GM18505 (cell line): ENCODE measurements around the gene FAAH2.
A peak's percentile ranks its signal among the peaks of the same experiment; 100 is the strongest.
"Not testable (repeated sequence)": the region's sequence is repeated elsewhere in the genome, so short reads cannot be mapped to it uniquely, and the experiment has no call there.

Experiments
- ATAC-seq: cut with Tn5 transposase; IDR thresholded peaks from one replicate; pipeline ENCODE4 v1.9.1; 2021; ENCODE audit not compliant: unreplicated experiment
- POLR2A ChIP-seq: IDR thresholded peaks from 4 replicates; pipeline ENCODE4 v1.6.1; 2011; ENCODE audit warnings: borderline replicate concordance; ENCODE audit not compliant: insufficient read depth, insufficient read length; ENCODE audit errors: extremely low read depth

FAAH2 gene, protein sequence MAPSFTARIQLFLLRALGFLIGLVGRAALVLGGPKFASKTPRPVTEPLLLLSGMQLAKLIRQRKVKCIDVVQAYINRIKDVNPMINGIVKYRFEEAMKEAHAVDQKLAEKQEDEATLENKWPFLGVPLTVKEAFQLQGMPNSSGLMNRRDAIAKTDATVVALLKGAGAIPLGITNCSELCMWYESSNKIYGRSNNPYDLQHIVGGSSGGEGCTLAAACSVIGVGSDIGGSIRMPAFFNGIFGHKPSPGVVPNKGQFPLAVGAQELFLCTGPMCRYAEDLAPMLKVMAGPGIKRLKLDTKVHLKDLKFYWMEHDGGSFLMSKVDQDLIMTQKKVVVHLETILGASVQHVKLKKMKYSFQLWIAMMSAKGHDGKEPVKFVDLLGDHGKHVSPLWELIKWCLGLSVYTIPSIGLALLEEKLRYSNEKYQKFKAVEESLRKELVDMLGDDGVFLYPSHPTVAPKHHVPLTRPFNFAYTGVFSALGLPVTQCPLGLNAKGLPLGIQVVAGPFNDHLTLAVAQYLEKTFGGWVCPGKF

DNA sequence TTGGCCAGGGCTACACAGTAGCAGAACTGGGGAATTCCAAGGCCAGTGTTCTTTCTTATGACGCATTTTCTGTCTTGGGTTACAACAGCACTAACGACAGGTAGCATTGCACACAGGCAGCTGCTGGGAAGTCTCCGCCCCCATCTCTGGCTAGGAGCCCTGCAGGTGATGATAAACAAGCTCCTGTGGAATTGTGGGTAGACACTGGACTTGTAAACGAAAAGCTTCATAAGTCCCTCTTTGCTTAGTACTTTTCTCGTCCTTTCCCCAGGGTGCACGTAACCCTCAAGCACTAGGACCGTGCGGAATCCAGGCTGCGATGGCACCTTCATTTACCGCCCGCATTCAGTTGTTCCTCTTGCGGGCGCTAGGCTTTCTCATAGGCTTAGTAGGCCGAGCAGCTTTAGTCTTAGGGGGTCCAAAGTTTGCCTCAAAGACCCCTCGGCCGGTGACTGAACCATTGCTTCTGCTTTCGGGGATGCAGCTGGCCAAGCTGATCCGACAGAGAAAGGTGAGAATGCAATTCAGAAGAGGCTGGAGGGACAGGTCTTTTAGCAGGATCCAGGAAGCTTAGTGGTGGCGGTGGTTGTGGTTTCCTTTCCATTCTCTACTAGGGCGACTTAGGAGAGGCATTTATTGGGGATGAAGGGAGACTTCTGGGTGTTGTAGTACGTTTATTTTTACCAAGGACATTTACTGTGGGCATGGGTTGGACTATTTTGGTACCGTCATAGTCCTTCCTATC is at the start of gene FAAH2:
Gene FAAH2, plus strand, starts transcription at position 200 of the 745 bp plus-strand sequence. Its CDS starts 120 bp downstream, at position 320.
- no peak for TF ChIP-seq POLR2A
- ATAC-seq = peak; percentile 92

DNA sequence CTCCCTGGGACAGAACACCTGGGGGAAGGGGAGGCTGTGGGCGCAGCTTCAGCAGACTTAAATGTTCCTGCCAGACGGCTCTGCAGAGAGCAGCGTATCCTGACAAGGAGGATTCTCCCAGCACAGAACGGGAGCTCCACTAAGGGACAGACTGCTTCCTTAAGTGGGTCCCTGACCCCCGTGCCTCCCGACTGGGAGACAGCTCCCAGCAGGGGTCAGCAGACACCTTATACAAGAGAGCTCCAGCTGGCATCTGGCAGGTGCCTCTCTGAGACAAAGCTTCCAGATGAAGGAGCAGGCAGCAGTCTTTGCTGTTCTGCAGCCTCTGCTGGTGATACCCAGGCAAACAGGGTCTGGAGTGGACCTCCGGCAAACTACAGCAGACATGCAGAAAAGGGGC is 44.5 kb upstream of the FAAH2 start:
- ATAC-seq = no peak
- TF ChIP-seq POLR2A = no peak

DNA sequence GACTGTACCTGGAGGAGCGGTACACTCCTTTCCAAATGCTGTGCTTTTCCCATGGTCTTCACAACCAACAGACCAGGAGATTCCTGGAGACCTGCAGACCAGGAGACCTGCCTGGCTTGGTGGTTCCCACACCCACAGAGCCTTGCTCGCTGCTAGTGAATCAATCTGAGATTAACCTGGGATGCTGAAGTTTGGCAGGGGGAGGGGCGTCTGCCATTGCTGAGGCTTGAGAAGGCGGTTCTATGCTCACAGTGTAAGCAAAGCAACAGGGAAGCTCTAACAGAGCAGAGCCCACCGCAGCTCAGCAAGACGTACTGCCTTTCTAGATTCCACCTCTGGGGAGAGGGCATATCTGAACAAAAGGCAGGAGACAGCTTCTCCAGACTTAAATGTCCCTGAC is 34.5 kb upstream of the FAAH2 start:
- no peak for ATAC-seq
- no peak for TF ChIP-seq POLR2A

DNA sequence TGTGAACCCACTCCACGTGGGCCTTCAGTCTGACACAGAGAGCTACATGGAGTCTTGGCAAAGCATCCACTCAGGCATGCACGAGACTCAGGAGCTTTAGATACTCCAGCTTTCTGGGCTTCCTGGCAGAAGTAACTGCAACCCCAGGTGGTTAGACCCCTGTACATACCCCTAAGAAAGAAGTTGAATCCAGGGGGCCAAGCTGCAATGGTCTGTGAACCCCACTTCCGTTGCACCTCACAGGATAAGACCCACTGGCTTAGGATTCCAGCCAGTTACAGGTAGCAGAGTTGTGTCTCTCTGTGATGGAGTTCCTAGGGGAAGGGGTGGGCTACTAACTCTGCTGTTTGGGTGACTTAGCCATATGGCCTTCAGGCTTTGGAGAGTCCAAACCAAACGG is 21.4 kb upstream of the FAAH2 start:
- TF ChIP-seq POLR2A = no peak
- ATAC-seq = no peak

DNA sequence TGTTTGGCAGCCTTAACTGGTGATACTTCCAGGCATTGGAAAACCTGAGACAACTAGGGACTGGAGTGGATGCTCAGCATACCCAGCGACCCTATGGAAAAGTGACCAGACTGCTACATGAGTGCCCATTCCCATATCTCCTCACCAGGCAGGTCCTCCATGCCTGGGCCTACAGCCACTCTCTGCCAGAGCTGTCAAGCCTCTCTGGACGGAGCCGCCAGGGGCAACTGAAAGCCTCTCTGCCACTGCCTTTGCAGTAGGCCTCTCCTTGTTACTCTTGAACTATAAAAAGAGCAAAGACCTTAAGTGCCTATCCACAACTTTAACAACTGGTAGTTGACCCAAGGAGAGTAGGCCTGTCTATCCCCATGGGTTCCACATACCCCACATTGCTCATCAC is 20.2 kb upstream of the FAAH2 start:
- ATAC-seq = no peak
- TF ChIP-seq POLR2A = no peak

DNA sequence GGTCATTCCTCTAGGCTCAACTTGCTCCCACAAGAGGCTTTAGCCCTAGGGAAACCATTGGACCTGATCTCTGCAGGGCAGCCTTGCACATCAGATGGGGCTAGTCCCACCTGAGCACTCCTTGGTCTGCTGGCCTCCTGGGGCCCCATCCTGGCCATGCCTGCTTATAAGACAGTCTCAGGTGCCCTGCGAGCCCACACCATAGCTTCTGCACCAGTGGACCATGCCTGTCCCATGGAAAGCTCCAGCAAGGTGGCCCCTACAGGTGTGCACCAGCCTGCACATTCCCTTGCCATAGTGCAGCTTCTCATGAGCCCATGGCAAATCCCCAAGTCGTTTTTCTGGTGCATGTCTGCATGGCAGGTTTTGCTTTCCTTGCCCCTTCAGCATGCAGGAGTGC is 19.6 kb upstream of the FAAH2 start:
- no peak for ATAC-seq
- TF ChIP-seq POLR2A = no peak

DNA sequence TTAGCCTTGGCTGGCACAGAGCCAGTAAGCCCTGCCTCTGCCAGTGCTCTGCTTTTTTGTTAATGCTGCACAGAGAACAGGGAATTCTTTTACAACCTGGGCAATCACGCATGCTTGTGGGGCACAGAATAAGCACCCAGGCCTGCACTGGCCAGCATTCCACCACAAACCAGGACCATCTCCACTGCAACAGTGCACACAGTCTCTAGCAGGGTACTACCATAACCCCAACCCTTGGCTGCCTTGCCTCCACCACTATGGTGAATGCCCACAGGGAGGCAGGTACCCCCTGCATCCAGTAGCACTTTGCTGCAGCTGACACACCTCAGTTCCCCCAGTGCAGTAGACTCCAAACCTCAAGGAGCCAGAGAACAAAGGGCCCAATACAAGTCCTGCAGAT is 19.2 kb upstream of the FAAH2 start:
- no peak for TF ChIP-seq POLR2A

DNA sequence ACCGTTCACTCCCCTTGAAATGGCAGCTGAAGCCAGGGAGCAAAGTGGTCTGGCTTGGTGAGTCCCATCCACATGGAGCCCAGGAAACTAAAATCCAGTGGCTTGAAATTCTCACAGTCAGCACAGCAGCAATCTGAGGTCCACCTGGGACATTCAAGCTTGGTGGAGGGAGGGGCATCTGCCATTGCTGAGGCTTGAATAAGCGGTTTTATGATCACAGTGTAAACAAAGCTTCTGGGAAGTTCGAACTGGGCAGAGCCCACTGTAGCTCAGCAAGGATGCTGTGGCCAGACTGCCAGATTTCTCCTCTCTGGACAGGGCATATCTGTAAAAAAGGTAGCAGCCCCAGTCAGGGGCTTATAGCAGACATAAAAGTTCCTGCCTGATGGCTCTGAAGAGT is 15.5 kb upstream of the FAAH2 start:
- TF ChIP-seq POLR2A = no peak
- ATAC-seq = no peak

More for the DNA sequence above, 19.2 kb upstream of the FAAH2 start:
- ATAC-seq = no peak

DNA sequence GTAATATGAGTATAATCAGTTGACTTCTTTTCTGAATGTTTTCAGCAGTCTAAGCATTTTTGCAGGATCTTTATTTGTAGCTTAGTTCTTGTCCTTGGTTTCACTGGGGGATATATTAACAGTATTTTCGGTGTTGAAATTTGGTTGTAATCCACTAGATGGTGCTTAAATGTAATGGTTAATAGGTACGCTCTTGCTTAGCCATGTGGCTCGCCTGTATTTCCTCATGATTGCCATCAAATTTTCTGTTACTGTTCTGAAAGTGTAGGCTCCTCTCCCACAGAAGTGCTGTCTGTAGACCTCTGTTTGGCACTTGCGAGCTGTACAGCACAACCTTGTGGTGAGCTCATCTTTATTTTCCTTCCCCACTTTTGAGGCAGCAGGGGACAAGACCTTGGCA is 3.9 kb upstream of the FAAH2 start:
- TF ChIP-seq POLR2A = no peak
- no peak for ATAC-seq

DNA sequence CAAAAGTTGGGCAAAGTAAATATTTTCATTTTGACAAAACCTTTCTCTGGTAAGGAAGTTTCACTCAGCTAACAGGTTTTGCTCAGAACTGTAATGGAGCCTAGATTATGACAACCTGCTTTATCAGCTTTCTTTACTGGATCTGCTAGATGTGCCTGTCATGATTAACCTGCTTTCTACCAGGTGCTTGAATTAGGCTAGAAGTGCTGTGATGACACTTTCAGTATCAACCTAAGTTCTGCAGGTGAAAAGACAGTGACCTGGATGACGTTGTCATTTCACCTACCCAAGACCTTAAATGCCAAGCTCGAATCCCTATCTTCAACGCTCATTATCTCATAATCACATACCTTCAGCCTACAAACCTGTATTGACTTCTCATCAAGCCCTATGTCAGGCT is 1.5 kb upstream of the FAAH2 start:
- no peak for ATAC-seq

DNA sequence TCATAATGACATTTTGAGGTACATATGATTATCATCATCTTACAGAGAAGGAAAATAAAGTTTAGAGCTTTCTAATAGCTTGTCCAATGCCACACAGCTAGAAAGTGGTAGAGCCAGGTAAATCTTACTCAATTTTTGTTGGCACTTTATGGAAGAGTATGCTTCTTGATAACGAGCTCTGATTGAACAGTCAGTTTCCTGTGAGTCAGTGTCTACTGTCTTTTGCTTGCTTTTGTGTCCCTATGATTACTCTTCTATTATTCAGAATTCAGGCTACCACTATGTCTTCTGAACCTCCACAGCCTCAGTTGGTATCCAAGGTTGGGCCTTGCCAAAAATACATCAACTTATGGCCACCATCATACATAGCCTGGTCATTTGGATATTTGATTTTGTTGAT is 2.6 kb downstream of the FAAH2 start:
- no peak for ATAC-seq
- TF ChIP-seq POLR2A = no peak

More for the DNA sequence above, 1.5 kb upstream of the FAAH2 start:
- TF ChIP-seq POLR2A = no peak

DNA sequence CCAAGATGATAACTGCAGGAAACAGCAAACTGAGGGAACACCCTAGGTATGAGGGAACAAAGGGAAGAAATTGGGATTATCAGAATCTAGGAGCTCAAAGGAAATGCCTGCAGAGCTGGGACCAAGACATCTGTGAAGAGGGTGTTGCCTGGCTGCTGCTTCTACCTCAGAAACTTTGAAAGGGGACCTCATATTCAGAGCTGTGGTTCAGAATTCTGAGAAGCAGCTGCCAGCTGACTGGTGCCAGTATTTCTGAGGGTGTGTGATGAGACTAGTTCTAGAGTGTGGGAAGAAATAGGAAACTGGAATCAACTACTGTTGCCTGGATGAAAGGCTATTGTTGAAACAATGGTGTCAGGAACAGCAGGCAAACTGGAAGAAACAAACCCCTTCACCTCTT is 8.5 kb downstream of the FAAH2 start:
- TF ChIP-seq POLR2A = no peak

DNA sequence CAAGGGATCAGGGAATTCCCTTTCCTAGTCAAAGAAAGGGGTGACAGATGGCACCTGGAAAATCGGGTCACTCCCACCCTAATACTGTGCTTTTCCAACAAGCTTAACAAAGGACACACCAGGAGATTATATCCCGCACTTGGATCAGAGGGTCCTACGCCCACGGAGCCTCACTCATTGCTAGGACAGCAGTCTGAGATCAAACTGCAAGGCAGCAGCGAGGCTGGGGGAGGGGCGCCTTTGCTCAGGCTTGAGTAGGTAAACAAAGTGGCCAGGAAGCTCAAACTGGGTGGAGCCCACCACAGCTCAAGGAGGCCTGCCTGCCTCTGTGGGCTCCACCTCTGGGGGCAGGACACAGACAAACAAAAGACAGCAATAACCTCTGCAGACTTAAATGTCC is 9.2 kb downstream of the FAAH2 start:
- not testable (repeated sequence) for ATAC-seq

More for the DNA sequence above, 8.5 kb downstream of the FAAH2 start:
- no peak for ATAC-seq

DNA sequence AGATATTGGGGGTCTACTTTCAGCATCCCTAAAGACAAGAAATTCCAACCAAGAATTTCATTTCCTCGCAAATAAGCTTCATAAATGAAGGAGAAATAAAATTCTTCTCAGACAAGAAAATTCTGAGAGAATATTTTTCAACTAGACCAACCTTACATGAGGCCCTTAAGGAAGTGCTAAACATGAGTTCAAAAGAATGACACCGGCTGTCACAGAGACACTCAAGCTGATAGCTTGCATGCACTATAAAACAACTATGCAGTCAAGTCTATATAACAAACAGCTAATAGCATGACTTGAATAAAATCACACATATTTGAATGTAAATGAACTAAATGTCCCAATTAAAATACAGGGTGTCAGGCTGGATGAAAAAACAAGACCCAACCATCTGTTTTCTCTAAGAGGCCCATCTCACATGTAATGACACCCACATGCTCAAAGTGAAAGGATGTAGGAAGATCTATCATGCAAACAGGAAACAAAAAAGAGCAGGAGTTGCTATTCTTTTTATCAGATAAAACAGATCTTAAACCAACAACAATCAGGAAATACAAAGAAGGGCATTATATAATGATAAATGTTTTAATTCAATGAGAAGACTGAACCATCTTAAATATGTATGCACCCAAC is 27.2 kb downstream of the FAAH2 start:
- no peak for ATAC-seq
- no peak for TF ChIP-seq POLR2A

DNA sequence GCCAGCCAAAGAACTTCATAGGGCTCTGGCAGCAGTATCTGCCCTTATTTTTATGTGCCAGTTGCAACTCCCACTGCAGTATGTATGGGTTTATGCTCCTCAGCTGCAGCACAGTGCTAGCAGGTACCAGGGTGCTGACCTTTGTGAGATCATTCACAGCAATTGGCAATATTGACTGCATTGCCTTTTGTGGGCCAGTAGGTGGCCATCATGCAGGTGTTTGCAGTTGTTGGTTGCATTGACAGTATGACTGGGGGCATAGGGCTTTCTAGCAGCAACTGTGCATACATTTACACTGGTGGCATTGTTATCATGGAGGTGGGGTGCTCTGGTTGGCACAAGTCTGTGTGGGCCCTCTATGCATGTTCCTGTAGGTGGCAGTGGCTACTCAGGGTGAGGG is 42.5 kb downstream of the FAAH2 start:
- no peak for ATAC-seq
- TF ChIP-seq POLR2A = no peak

DNA sequence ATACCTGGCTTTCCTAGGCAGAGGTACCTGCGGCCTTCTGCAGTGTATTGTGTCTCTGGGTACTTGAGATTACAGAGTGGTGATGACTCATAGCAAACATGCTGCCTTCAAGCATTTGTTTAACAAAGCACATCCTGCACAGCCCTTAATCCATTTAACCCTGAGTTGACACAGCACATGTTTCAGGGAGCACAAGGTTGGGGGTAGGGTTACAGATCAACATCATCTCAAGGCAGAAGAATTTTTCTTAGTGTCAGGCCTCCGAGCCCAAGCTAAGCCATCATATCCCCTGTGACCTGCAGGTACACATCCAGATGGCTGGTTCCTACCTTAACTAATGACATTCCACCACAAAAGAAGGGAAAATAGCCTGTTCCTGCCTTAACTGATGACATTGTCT is 49.3 kb downstream of the FAAH2 start:
- ATAC-seq = not testable (repeated sequence)
